GM21367 (cell line): ENCODE measurements around the gene CAVIN1.
"Not testable (repeated sequence)": the region's sequence is repeated elsewhere in the genome, so short reads cannot be mapped to it uniquely, and the experiment has no call there.

Source experiments
- ATAC-seq: cut with Tn5 transposase; IDR thresholded peaks from one replicate; pipeline ENCODE4 v1.9.1; 2021; ENCODE audit not compliant: unreplicated experiment

The CAVIN1 gene

DNA sequence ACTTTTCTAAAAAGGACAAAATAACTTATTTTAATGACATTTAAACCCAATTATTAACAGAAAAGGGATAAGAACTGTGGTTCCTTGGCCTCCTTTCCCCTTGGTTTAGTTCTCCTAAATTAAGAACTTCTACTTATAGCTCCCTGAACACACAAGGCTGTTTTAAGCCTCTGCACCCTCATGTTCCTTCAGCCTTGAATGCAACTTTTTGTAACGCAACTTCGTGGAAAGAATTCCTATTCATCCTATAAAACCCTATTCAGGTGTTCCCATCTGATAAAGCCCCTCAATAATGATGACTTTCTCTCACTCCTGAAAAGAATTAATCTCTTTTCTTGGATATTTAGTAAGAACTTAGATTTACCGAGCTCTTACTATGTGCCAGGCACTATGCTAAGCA is 41.2 kb downstream of the CAVIN1 start:
- ATAC-seq, result no peak

DNA sequence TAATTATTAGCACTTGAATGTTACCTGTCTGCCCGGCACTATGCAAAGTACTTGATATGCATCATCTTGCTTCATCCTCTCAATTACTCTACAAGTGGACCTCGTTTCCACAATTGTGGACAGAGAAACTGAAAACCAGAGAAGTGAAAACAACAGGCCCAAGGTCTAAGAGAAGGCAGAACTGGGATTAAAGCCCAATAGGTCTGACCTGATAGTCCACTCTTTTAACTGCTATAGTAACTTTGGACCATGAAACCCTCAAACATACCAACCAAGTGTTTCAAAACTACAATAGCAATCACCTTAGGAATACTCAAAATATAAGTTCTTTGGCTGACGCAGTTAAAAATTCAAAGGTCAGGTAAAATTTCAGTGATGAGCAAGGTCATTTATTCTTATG is 42.1 kb downstream of the CAVIN1 start:
- no peak for ATAC-seq

DNA sequence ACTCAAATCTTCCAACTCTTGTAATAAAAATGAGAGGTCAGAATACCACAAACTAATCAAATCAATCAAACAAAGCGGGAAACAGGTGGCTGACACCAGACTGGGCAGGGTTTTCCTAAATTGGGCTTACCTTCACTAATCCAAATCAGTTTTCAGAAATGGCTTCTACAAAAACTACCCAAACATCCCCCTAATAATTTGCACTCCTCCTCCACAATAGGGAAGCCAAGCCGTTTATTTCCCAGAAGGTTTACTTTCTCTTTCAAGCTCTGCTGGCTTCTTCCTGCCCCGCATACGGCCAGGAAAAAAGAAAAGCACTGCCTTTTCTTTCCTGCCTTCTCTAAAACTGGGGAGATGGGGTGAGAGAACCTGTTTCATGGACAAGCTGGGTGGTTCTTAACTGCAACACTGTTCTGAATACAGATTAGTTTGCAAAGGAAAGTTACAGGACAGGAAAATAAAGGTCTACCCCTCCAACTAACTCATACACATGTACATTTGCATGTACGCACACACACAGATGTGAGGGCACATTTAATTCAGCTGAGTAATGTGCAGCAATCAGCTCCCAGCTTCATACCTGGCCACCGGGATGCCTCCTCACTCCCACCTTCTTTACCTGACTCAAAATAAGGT is 44.0 kb downstream of the CAVIN1 start:
- no peak for ATAC-seq

DNA sequence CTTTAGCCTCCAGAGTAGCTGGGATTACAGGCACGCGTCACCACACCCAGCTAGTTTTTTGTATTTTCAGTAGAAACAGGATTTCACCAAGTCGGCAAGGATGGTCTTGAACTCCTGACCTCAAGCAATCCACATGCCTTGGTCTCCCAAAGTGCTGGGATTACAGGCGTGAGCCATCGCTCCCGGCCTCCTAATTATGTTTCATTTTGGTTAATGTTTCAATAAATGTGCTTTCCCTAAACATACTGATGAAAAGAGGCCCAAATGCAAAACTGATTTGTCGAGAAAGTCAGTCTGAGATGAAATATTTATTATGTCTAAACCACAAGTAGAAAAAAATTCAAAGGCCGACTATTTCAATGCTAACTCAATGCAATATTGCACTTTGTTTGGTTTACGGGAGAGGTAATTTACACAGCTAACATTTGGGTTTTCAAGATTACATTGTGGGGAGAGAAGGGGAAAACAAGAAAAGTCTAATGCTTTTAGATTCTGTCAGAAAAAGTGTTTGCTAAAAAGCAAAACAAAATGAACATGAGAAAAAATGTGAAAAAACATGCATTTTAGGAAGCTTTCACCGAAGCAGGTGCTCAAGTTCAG is 44.6 kb downstream of the CAVIN1 start:
- ATAC-seq, result no peak

DNA sequence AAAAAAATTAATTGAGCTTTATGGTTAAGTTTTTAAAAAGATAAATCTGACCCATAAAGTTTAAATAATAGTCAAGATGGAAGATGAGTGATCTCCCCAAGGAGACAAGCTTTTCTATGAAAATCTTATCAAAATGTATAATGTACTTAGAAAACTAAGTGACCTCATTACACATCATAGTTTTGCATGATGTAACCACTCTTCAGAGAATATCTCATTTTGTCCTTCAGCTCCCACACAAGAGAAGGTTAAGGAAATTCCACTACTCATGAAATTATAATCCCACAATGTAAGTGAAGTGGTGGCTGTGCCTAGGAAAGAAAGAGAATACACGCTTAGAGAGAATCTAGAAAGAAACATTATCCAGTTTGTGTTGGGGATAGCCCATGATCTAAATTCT is 49.2 kb downstream of the CAVIN1 start:
- no peak for ATAC-seq

DNA sequence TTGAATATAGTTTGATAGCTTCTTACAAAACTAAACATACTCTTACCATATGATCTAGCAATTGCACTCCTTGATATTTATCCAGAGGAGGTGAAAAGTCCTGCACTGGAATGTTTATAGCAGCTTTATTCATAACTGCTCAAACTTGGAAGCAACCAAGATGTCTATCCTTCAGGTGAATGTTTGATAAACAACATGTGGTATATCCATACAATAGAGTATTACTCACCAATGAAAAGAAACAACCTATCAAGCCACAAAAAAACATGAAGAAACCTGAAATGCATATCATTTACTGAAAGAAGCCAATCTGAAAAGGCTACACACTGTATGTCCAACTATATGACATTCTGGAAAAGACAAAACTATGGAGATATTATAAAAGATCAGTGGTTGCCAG is 50.9 kb downstream of the CAVIN1 start:
- ATAC-seq, result no peak

DNA sequence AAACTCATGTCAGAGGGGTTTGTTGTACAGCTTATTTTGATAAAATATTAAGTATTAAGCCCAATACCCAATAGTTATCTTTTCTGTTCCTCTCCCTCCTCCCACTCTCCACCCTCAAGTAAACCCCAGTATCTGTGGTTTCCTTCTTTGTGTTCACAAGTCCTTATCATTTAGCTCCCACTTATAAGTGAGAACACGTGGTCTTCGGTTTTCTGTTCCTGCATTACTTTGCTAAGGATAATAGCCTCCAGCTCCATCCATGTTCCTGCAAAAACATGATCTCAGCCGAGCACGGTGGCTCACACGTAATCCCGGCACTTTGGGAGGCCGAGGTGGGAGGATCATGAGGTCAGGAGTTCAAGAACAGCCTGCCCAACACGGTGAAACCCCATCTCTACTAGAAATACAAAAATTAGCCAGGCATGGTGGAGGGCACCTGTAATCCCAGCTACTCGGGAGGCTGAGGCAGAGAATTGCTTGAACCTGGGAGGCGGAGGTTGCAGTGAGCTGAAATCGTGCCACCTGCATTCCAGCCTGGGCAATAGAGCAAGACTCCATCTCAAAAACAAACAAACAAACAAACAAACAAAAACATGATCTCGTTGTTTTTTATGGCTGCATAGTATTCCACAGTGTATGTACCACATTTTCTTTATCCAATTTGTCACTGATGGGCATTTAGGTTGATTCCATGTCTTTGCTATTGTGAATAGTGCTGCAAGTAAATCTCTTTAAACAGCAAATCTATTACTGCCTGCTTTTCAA is 54.1 kb downstream of the CAVIN1 start:
- ATAC-seq, result not testable (repeated sequence)

DNA sequence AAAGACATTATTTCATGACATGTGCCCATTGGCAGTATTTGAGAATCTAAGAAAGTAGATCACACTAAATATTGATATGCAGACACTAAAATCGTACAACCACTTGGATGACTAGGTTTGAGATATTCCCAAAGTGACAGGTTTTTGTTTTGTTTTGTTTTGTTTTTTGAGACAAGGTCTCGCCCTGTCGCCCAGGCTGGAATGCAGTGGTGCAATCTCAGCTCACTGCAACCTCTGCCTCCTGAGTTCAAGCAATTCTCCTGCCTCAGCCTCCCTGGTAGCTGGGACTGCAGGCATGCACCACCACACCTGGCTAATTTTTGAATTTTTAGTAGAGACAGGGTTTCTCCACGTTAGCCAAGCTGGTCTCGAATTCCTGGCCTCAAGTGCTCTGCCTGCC is 54.7 kb downstream of the CAVIN1 start:
- ATAC-seq, result not testable (repeated sequence)

DNA sequence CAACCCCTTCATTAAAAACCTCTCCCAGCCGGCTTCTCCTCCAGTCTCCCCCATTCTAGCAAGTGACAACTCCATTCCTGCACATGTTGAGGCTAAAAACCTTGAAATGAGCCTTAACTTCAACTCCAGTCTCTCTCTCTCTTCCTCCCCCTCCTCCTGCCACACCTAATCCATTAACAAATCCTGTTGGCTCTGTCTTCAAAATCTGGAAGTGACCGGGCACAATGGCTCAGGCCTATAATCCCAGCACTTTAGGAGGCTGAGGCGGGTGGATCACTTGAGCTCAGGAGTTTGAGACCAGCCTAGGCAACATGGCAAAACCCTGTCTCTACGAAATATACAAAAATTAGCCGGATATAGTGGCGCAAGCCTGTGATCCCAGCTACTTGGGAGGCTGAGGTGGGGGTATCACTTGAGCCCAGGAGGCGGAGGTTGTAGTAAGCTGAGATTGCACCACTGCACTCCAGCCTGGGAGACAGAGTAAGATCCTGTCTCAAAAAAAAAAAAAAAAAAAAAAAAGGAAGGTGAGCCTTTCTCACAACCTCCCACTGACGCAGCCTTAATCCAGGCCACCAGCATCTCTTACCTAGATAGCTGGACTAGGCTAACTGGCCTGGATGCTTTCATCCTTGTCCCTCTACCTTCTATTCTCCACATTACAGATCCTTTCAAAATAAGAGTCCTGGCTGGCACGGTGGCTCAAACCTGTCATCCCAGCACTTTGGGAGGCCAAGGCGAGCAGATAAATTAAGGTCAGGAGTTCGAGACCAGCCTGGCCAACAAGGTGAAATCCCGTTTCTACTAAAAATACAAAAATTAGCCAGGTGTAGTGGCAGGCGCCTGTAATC is 56.7 kb downstream of the CAVIN1 start:
- ATAC-seq, result not testable (repeated sequence)

DNA sequence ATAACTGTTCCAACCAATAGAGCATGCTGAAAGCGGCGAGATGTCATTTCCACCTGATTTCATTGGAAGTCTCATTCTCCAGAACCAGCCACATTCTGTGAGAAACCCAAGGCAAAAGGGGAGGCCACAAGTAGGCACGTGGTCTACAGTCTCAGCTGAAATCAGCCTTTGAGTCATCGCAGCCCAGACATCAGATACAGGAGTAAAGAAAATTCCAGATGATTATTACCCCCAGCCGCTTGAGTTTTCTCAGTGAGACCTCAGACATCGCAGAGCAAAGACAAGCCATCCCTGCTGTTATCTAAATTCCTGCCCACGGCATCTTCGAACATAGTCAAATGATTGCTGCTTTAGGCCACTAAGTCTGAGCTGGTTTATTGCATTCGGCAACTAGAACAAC is 57.9 kb downstream of the CAVIN1 start:
- ATAC-seq, result no peak

DNA sequence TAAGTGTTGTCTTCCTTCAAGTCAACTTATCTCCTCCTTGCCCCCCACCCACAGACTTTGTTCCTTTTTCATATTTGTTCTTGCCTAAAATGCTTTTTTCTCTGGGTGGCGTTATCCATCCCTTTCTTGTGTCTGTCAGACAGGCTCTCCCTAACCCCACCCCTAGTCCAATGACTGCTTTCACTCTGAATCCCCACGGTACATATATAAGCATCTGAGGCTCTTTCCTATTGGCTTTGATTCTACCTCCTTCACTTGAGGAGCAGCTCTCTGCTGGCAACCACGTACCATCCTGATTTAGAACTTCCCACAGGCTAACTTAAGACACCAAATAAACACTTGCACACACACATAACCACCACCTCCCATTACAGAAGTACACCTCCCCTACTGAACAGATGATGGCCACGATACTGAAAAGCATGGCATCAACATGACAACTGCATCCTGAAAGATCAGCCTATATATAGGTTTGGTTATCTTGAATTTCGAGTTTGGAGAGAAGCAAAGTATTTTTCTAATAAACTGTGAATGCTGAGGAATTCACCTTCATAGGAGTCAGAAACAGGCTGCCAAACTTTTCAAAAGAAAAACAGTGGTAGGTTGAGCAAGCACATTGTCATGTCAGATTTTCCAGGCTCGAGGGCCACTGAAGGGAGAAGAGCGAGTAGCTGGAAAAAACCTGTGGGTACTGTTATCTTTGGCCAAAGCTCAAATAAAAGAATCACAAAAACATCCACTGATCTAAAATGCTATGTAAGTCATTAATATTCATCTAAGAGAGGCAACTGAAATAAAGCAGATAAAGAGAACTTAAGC is 59.1 kb downstream of the CAVIN1 start:
- ATAC-seq, result no peak

DNA sequence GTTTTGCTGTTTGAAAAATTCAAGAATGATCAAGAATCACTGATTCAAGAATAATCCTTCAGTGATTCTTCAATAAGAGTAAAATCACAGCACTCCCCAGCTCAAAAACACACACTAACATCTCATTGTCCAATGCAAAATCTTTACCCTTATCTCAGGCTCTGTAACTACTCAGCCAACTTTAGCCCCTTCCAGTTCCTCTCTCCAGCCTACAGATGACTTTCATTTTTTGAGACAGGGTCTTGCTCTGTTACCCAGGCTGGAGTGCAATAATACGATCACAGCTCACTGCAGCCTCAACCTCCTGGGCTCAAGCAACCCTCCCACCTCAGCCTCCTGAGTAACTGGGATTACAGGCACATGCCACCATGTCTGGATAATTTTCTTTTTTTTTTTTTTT is 59.8 kb downstream of the CAVIN1 start:
- no peak for ATAC-seq

DNA sequence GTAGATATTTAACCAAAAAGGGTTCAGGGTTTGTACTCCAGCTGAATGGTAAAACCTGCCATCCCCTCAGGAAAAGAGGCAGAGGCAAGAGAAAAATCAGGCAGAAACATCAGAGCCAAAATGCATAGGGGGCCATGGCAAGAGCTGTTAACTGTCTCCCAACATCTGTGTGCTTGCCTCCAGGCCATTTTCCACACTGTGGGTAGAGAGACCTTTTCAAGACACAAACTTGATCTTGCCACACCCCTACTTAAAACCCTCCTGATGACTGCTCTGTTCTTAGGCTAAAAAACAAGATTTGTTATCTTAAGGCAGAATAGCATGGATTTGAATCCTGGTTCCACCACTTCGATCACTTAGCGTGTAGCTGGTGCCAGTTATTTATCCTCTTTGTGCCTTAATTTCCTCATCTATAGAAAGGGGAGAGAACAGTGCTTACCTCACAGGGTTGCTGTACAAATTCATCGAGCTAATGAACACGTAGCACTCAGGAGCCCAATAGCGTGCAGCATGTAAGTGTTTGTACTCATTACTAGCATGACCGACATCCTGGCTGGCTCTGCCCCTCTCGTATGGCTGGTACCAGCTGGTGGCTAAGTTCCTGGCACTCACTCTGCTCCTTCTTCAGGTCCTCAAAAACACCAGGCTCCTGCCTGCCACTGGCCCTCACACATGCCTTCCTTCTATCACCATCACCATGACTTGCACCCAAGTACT is 60.7 kb downstream of the CAVIN1 start:
- no peak for ATAC-seq

DNA sequence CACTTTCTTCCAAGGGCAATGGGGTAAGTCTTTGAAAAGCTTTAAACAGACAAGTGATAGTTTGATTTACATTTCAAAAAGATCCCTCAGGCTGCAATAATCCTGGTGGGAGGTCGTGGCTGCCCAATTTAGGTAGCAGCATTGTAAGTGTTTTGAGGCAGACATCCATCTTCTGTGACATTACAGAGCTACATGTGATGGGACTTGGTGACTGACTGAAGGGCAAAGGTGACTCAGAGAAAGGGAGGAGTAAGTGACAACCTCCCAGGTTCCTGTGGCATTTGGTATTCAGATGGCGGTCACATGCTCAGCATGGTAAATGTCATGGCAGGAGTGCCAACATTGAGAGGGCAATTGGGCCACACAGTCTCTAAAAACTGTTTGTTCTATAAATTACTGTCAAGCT is 61.3 kb downstream of the CAVIN1 start:
- ATAC-seq, result no peak

DNA sequence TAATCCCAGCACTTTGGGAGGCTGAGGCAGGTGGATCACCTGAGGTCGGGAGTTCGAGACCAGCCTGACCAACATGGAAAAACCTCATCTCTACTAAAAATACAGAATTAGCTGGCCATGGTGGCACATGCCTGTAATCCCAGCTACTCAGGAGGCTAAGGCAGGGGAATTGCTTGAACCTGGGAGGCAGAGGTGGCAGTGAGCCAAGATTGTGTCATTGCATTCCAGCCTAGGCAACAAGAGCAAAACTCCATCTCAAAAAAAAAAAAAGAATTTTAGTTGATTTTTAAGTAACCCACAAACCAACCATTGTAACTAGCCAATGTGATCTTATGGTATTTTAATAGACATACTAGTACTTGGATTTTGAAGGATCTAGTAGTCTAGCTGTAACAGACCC is 62.7 kb downstream of the CAVIN1 start:
- not testable (repeated sequence) for ATAC-seq

DNA sequence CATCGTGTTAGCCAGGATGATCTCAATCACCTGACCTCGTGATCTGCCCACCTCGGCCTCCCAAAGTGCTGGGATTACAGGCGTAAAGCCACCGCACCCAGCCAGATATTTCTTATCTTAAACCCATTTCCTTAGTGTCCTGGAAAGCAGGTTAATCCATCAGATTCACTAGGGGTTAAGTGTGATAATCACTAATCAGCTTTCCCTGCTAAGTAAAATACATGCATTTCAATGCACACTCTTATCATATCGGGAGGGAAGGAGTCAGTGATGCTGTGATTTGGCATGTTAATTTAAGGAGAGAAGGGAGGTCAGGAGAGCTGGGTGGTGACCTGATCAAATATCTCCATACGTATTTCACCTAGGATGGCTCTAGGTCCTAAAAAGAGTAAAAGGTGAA is 63.9 kb downstream of the CAVIN1 start:
- no peak for ATAC-seq

DNA sequence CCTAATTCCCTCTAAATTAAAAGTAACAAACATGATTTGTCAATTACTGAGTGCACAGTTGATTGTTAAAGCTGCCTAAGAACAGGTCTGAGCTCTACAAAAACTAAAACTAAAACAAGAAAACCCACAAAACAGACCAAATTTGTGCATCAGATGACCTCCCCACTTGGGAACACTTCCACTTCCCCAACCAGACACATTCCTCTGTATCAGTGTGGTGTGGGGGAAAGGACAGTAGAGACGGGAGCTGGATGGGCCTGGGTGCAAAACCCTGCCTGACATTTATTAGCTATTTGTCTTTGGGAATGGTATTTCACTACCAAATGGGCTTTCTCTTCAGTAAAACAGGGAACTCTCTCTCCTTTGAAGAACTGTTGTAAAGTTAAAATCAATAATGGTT is 64.6 kb downstream of the CAVIN1 start:
- no peak for ATAC-seq

DNA sequence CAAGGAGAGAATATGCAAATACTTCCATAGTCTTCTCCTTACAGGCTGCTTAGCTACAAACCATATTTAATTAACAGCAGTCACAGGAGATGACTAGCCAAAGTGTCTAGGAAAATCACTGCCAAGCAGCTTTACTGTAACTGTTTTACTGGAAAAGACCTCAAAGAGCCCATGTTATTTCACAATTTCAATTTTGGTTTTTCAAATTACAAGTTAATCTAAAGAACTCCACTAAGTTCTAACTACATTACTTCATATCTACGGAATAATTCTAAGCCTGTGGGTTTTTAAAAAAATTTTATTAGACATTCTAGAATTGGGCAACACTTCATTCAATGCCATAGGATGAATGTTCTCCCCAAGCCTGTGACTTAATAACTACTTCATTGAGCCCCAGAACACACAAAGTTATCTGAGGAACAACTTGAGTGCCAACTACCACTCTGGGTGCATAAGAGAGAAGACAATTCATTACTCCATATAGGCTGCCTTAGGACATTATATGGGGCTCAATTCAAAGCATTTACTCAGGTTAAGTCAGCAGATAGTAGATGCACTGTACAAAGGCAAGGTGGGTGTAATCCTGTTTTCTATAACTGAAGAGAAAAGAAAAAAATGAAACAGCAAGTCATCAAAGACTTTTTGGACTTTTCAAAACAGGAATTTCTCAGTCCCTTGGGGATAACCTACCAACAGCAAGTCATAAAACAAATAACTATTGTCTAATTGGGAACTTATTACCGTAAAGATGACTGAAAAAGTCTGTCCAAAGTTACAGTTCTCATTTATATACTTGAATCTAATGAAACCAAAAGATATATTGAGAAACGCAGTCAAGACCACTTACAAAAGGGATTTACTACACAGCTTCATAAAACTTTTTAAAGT is 67.9 kb downstream of the CAVIN1 start:
- no peak for ATAC-seq
